Esophagus muscularis mucosa (tissue), 4 donors: ENCODE measurements around the gene ABCB4. TPM values are rescaled to one million over a fixed set of nuclear protein-coding genes. Genes with fewer than 3 reads are reported as not detected.

Experiments
- DNase-seq: peaks from one replicate; pipeline ENCODE4 v3.0.0-alpha.2; 2017; ENCODE audit errors: extremely low spot score
- H3K27ac ChIP-seq, 4 donors: fragments of 200-600 bp; sonication (generic); replicated peaks in 1 of 4; 1 replicate in 3 of 4; 2 replicates in 1 of 4; pipeline ENCODE4 v1.5.1; 2016 to 2019; ENCODE audit warnings: mild to moderate bottlenecking in 1 of 4
- H3K27me3 ChIP-seq, 4 donors: fragments of 200-600 bp; sonication (generic); one replicate each; pipeline versions ENCODE4 v1.5.1 to v1.6.0; 2016 to 2019
- H3K36me3 ChIP-seq, 4 donors: fragments of 200-600 bp; sonication (generic); one replicate each; pipeline ENCODE4 v1.5.1; 2016 to 2019
- H3K4me1 ChIP-seq, 4 donors: fragments of 200-600 bp; sonication (generic); one replicate each; pipeline ENCODE4 v1.5.1; 2016 to 2019
- H3K4me3 ChIP-seq, 4 donors: fragments of 200-600 bp; sonication (generic); 1 replicate in 2 of 4; 2 replicates in 2 of 4; pipeline ENCODE4 v1.5.1; 2016 to 2019; ENCODE audit warnings: mild to moderate bottlenecking in 4 of 4, moderate library complexity in 1 of 4
- H3K9me3 ChIP-seq, 4 donors: fragments of 200-600 bp; sonication (generic); 1 replicate in 3 of 4; 2 replicates in 1 of 4; pipeline ENCODE4 v1.5.1; 2016 to 2019
- EP300 ChIP-seq: sonication (generic); formaldehyde crosslinking; IDR thresholded peaks from one replicate; pipeline ENCODE4 v1.6.1; 2017; ENCODE audit warnings: antibody characterized with exemption
- POLR2A ChIP-seq: fragments of 450-650 bp; IDR thresholded peaks from one replicate; pipeline ENCODE4 v1.6.1; 2017; ENCODE audit warnings: antibody characterized with exemption, moderate library complexity, mild to moderate bottlenecking, low read depth
- POLR2AphosphoS5 ChIP-seq, 2 donors: sonication (generic); formaldehyde crosslinking; IDR thresholded peaks; one replicate each; pipeline ENCODE4 v1.6.1; 2017; ENCODE audit warnings: antibody characterized with exemption in 2 of 2
- WGBS: methylation state at CpG from one replicate; pipeline ENCODE4 v1.1.5; 2018; 5-methylcytosine and 5-hydroxymethylcytosine counted together
- intact Hi-C: fragments of 100-400 bp; cut with DNase I; formaldehyde crosslinking; loops from one replicate; pipeline ENCODE4 v1.15.1; 2023
- total RNA-seq, 4 donors: library from RNA; depleted of rRNA; stranded (reverse); fragments of >200 nt; gene quantifications; one replicate each; pipeline versions ENCODE4 v1.1.0 to v1.2.1, GENCODE V29; 2016
- TF ChIP-seq, protein P1 (sequence below), 3 experiments: fragments of 200-600 bp in 2 of 3; fragments of 450-650 bp in 1 of 3; sonication (generic) in 2 of 3; IDR thresholded peaks; one replicate each; pipeline ENCODE4 v1.5.1; 2017 to 2019; ENCODE audit warnings: antibody characterized with exemption in 3 of 3, mild to moderate bottlenecking in 2 of 3, moderate library complexity in 1 of 3

Gene ABCB4
- total RNA-seq, 4 donors from 2014 or later: 0.66 to 1.4 (median 1.1) TPM

- intact Hi-C loops: no loop called here
- TF ChIP-seq, protein P1, sequence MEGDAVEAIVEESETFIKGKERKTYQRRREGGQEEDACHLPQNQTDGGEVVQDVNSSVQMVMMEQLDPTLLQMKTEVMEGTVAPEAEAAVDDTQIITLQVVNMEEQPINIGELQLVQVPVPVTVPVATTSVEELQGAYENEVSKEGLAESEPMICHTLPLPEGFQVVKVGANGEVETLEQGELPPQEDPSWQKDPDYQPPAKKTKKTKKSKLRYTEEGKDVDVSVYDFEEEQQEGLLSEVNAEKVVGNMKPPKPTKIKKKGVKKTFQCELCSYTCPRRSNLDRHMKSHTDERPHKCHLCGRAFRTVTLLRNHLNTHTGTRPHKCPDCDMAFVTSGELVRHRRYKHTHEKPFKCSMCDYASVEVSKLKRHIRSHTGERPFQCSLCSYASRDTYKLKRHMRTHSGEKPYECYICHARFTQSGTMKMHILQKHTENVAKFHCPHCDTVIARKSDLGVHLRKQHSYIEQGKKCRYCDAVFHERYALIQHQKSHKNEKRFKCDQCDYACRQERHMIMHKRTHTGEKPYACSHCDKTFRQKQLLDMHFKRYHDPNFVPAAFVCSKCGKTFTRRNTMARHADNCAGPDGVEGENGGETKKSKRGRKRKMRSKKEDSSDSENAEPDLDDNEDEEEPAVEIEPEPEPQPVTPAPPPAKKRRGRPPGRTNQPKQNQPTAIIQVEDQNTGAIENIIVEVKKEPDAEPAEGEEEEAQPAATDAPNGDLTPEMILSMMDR (IDR thresholded peaks at IDR 0.05): no peak
- TF ChIP-seq POLR2AphosphoS5 (IDR thresholded peaks at IDR 0.05): no peak
- no peak for TF ChIP-seq EP300
- no peak for TF ChIP-seq POLR2A
- no peak overlapping the region for H3K4me3 ChIP-seq
- no peak overlapping the region for H3K27ac ChIP-seq
- DNase-seq: no peak
- H3K36me3 ChIP-seq: no peaks in the 10 kb centered on the region
- no peaks in the 10 kb centered on the region for H3K4me1 ChIP-seq
- no peaks in the 10 kb centered on the region for H3K27me3 ChIP-seq
- 91% methylated on average over 4 of the region's 4 CpGs for WGBS
- no peaks in the 10 kb centered on the region for H3K9me3 ChIP-seq
Observed at GRCh38 chr7:87420173-87420572, 55.3 kb downstream of the ABCB4 start.

DNA sequence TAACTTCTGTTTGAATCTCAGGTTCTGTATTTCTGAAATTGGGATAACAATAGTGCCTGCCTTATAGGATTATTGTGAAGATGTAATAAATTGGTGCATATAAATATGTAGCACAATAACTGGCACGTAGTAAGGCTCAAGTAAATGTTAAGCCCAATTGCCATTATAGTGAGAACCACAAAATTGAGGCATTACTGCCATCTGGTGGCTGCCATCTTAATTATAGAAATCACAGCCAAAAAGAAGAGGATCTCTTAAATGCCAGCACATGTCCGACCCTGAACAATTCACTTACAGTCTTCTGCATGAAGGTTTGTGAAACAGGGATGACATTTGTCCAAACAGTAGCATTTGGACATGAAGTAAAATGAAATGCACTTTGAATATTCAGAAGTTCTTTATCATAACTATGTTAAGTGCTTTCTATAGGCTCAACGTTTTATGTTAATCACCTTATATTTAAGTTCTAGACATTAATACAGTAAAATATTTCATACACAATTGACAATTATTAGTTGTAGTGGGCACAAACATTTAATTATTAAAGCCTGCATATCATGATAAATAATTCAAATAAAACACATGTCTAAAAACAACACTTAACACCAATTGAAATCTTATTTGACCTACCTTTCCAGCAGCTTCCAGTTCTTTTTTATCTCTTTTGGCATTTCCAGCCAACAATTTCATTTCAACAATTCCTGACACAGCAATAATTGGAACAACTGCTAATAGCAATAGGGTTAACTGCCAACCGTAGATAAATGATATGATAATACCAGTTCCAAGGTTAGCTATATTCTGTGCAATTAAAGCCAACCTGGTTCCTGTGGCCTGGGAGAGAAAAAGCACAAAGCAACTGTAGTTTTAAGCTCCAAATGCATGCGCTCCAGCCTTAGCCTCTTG is 58.5 kb downstream of the ABCB4 start:
- Histone ChIP-seq H3K27me3 (no peaks in the 10 kb centered on the region), H3K4me3 (no peak overlapping the region), H3K9me3 (no peaks in the 10 kb centered on the region), H3K36me3 (no peaks in the 10 kb centered on the region), H3K4me1 (no peaks in the 10 kb centered on the region), H3K27ac (no peak overlapping the region)
- 51% methylated on average over 5 of the region's 5 CpGs for WGBS
- intact Hi-C loops: loop anchor here (1.0 kb wide), 1 partner anchor 105 kb away; no protein-coding TSS in a partner anchor
- no peak for DNase-seq
- no peak for TF ChIP-seq POLR2A
- TF ChIP-seq, protein P1 (IDR thresholded peaks at IDR 0.05): peak; percentile 63 to 68 (median 64)

DNA sequence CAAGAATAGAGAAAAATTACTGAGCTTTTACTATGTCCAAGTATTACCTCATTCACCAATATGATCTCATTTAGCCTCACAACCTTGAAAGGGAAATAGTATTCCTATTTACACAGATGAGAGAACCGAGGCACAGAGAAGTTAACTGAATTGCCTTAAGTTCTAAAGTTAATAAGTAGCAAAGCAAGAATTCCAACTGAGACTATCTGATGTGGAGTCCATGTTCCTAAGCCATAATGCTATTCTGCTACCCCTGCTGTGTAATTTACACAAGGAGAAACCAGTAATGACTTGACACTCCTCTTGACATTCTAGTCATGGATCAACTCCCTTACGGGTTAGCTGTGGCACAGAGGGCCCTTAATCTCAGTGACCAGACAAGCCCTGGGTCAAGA is 60.7 kb downstream of the ABCB4 start:
- TF ChIP-seq, protein P1 (IDR thresholded peaks at IDR 0.05): no peak
- TF ChIP-seq EP300: no peak
- no peak for TF ChIP-seq POLR2AphosphoS5 (IDR thresholded peaks at IDR 0.05)
- TF ChIP-seq POLR2A: no peak
- 70% methylated on average over 2 of the region's 2 CpGs for WGBS
- intact Hi-C loops: no loop called here
- no peak for DNase-seq
- H3K36me3 ChIP-seq: no peaks in the 10 kb centered on the region
- H3K27me3 ChIP-seq: no peaks in the 10 kb centered on the region
- no peaks in the 10 kb centered on the region for H3K9me3 ChIP-seq
- no peaks in the 10 kb centered on the region for H3K4me1 ChIP-seq
- H3K4me3 ChIP-seq: no peak overlapping the region
- H3K27ac ChIP-seq: no peak overlapping the region

DNA sequence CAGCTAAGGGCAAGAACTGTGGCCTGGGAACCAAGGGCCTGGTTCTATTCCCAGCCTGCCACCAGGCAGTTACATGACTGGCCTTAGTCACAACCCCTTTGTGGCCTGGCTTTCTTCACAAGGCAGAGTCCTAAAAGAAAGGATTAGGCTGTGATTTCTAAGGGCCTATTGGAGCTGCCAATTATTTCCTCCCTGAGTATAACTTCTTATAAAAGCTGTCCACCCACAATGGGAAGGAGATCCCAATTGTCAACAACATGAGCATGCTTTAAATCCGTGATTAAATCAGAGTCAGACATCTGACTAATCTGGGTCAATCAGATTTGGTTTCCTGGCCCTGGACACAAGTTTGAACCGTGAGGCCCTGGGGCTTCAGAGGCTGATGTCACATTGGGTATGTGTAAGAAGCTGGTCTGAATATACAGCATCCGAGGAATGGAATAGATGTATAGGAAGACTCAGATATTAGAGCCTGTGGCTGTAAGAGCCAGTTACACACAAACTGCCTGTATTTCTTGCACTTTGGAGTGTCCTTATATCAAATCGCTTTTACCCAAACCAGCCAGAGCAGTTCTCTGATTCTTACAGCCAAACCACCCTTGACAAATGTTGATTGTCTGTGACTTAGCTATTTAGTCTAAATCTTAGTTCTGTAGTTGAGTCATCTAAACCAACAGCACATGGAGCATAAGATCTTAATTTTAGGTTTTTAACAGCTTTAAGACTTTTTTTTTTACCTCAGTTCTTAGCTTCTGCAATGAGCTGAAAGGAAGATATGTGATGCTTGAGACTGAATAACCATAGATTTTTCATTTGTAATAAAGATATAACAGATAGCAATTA is 61.3 kb downstream of the ABCB4 start:
- H3K27me3 ChIP-seq: no peaks in the 10 kb centered on the region
- H3K4me1 ChIP-seq: no peaks in the 10 kb centered on the region
- intact Hi-C loops: no loop called here
- no peaks in the 10 kb centered on the region for H3K9me3 ChIP-seq
- no peak overlapping the region for H3K27ac ChIP-seq
- H3K4me3 ChIP-seq: no peak overlapping the region
- WGBS: 63% methylated on average over 4 of the region's 4 CpGs
- no peaks in the 10 kb centered on the region for H3K36me3 ChIP-seq
- TF ChIP-seq POLR2A (no peak), POLR2AphosphoS5 (IDR thresholded peaks at IDR 0.05) (no peak), EP300 (no peak)
- TF ChIP-seq, protein P1 (IDR thresholded peaks at IDR 0.05): no peak
- DNase-seq: no peak
